Activated CD4-positive, alpha-beta T cell treated with anti-CD3 and anti-CD28 coated beads, Interleukin-2, amount 50 U/mL, for 24 hours (primary cell): ENCODE results near the gene MATN4.

Experiments used
- DNase-seq, 2 donors: peaks; one replicate each; pipeline ENCODE4 v3.0.0-alpha.2; 2020; ENCODE audit warnings: low read depth in 1 of 2, low spot score in 1 of 2

The MATN4 gene

DNA sequence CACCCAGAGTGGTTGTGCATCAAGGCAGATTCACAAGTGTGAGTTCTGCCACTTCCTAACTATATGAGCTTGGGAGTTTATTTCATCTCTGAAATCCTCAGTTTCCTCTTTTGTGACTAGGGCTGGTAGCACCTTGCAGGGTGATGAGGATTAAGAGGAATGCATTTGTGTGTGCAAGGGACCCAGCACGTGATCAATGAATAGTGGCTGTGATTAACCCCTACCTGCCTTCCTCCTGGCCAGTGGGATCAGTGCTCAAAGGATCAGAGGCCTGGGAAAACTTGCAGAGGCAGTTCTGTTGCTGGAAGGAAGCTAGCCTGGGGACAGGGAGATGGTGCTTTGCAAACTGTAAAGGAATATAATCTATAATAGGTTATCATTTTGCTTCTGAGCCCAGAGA, 32.9 kb upstream of the MATN4 start:
- DNase-seq = no peak

DNA sequence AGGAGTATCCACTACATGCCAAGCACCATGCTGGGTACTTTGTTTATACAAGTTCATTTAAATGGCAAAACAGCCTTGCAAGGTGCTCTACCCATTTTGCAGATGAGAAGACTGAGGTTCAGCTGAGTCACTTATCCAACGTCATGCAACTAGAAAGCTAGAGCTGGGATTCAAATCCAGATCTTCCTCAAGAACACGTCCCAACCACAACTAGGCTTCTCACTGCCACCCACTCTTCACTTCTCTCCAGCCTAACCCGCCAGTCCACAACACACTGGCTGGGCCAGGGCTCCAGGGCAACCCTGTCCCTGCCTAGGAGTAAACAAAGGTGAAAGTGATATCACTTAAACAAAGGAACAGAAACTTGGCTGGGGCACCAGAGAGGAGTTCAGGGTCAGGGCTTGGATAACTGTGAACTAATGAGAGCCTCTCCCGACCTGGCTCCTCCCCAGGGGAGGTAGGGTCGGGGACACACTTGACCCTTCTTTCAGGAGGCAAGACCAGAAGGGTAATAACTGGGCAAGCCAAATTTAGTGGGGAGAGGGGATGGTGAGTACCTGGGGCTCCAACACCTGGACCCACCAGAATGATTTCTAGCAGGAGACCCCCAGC, 32.2 kb upstream of the MATN4 start:
- no peak for DNase-seq

DNA sequence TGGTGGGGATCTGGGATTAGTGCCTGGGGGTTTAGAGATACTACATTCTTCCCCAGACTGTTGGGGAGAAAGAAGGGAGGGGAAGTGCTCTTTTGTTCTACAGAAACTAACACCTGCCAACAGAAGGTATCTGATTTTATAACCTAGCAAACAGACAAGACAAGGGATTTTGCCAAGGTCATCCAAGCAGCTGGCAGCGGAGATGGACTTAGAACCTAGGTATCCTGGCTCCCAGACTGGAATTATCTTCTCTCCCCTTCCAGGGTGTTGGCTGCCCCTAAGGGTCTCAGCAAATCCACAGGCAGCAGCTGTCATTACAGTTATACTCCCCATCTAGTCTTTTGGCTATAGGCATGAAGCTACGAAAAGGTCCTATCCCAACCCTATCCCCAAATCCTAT, 31.7 kb upstream of the MATN4 start:
- DNase-seq = no peak

GRCh38 chr20:45339084-45339483, 31.0 kb upstream of the MATN4 start:
- DNase-seq = no peak

DNA sequence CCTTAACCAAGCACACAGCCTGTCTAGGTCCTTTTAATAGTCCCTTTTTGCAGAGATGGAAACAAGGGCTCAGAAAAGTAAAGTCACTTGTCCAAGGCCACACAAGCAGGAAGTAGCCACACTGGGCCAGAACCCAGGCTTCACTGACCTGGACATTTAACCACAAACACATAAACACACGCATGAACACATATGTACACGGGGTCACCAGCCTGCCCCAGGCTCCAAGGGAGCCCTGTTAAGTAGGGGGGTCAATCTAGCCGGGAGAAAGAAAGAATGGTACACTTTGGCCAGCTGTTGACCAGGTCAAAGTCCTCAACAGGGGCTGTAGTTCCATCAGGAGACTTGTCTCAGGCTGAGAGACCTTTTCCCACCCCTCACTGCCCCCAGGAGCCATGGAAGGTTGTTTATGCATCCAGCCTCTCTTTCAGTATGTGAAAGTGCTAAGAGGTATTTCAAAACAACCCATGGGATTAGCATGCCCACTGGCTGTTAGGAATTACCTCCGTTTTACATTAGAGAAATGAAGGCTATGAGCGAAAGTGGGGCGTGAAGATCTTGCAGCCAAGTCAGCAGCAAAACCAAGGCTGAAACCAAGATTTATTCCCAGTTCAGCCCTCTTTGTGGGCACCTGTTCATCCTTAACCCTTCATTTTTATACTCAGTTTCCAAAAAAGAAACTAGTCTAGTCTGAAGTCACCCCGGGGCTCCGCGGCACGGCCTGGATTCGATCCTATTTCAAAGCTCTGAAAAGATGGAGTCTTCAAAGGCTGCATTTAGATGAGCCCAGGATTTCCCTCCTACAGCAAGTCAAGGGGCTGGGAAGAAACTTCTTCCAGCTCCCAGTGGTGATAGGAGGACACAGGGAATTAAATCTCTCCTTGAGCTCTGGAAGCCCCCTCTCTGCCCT, 30.3 kb upstream of the MATN4 start:
- DNase-seq = no peak

DNA sequence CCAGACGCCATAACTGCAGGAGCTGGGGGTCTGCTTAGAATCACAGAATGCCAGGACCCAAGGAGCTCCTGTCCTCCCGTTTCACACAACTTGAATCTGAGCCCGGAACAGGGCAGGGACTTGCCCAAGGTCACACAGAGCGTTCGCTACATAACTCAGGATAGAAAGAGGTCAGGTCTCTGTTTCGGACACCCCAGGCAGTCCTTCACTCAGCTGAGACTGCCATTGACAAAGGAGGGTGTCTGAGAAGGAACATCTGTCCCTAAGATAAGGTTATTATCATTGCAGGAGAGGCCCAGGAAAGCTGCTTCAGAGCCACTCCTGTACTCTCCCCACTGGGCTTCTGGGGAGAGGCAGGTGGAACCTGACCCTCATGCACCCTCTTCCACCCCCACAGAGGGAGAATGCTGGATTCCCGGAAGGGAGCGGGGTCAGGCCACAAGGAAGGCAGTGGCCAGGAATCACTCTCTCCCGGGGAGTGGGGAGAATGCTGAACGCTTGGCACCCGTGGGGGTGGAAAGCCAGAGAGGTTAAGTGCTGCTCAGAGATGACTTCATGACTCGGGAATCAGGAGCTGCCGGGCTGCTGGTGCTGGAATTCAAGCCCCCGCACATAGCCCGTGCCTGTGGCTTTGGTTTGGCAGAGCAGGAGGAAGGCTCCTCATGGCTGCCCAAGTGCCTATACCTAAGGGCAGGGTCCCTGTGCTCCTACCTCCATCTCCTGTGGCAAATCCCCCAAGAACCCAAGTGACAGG, 29.4 kb upstream of the MATN4 start:
- no peak for DNase-seq

DNA sequence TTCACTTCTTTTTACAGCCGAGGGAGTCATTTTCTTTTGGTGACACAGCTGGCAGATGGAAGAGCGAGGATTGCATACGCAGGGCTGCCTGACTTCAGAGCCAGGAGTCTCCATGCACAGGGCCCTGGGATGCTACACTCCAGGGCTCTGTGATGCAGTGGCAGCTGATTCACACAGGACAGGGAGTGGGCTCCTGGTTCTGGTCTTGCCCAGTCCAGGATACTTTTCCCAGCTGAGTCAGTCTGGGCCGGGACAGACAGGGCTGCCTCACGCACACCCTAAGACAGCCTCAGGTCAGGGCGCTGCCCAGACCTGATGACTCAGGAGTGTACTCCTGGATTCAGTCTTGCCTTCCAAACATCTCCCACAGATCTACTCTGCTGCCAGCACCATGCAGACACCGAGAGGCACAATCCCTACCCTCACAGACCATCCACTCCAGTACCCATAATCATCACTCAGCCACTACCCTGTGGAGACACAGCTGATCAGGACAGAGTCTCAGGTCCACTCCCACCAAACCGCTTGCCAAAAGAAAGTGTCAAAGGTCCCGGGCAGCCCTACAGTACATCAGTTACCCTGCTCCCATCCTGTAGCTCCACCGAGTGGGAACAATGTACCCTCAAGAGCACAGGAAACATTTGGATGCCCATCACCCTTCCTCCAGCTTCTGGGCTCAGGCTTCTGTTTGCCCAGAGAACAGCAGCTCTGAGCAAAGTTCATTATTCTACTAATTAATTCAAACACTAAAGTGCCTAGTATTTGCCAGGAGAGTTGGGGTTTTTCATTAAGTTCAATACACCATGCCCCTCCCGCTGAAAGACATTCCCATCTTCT, 28.6 kb upstream of the MATN4 start:
- DNase-seq = no peak

DNA sequence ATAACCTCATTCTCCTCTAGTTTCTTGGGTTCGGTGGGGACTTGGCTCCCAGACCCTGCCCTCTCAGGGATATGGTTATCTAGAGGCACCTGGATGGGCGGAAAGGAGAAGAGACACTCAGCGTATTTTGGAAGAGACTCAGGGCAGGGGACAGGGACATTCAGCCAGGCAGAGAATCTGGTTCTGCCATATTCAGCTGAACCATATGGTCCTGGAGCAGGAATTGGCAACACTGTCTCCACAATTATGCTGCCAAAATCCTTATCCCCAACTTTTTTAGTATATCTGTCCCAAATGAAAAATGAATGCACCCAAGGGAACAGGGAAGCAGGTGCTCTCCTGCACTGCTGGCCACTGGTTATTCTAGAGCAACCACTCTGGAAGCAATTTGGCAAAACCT, 22.4 kb upstream of the MATN4 start:
- no peak for DNase-seq

DNA sequence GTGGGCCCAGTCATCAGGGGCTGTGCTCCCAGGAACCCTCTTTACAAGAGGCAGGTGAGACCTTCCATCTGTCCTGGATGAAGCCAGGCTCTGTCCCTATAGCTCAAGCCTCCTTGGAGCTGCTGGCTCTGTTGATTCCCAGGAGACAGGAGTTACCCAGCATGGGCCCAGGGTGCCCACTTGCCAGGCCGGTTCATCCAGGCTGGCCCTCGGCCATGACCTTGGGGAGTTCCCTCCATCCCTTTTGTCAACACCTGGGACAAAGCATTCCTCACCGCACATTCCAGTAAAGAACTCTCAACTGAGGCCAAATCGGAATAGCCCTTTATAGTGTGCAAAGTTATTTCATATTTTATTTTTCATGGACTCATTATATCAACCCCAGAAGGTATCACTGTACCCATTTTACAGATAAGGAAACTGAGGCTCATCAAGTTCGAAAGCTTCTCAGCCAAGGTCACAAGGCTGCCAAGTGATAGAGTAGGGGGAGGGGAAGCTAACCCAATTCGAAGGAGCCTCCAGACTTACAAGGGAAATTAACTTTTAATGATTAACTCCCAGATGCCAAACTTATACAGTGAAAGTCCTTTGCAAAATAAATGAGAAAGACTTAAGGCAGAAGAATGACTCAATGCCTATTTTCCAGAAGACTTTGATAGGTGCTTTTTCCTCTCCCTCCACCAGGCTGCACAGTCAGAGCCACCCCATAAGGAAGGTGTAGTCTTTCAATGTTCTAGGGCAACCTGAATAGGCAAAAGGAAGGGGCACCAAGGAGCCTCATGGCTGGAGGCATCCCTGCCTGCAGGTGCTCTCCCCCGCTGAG, 21.6 kb upstream of the MATN4 start:
- DNase-seq = no peak

- DNase-seq = no peak
Measured at GRCh38 chr20:45328451-45328850, 20.4 kb upstream of the MATN4 start.

GRCh38 chr20:45325371-45325770, 17.3 kb upstream of the MATN4 start:
- no peak for DNase-seq

DNA sequence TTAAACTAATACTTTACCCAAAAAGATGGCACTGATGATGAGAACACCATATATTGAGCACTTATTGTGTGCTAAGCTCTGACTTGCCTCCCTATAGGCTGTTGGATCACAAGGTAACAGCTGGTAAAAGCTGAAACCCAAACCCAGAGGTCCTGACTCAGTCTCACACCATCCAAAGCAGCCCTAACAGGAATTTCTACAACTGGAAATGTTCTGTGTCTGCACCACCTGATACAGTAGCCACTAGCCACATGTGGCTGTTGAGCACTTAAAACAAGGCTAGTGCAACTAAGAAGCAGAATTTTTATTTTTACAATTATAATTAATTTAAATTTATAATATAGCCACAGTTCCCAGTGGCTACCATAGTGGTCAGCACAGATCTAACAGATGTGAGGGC, 15.6 kb upstream of the MATN4 start:
- no peak for DNase-seq

GRCh38 chr20:45322952-45323383, 14.9 kb upstream of the MATN4 start:
- no peak for DNase-seq

DNA sequence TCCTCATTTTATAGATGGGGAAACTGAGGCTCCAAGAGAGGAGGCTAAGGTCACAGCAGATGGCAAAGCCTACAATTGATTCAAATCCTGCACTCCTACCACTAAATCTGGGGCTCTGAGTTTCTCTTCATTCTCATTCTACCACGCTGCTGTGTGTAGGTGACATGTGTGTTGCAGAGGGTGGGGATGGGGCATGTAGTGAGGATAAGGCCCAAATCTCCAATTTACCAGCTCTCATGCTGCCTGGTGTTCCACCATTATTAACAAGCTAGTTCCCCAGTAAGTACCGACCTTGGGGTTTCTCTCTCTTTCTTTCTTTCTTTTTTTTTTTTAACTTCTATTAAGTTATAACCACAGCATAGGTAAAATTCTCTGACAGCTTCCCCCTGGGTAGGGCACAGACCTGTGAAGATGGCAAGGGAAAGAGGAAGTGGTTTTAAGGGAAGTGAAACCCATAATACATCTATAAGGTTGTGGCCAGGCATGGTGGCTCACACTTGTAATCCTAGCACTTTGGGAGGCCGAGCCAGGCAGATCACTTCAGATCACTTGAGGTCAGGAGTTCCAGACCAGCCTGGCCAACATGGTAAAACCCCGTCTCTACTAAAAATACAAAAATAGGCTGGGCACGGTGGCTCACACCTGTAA, 13.0 kb upstream of the MATN4 start:
- no peak for DNase-seq

- no peak for DNase-seq
Measured at GRCh38 chr20:45318948-45319347, 10.8 kb upstream of the MATN4 start.

- no peak for DNase-seq
Measured at GRCh38 chr20:45318386-45318939, 10.4 kb upstream of the MATN4 start.

- DNase-seq = no peak
Measured at GRCh38 chr20:45317826-45318225, 9.7 kb upstream of the MATN4 start.

DNA sequence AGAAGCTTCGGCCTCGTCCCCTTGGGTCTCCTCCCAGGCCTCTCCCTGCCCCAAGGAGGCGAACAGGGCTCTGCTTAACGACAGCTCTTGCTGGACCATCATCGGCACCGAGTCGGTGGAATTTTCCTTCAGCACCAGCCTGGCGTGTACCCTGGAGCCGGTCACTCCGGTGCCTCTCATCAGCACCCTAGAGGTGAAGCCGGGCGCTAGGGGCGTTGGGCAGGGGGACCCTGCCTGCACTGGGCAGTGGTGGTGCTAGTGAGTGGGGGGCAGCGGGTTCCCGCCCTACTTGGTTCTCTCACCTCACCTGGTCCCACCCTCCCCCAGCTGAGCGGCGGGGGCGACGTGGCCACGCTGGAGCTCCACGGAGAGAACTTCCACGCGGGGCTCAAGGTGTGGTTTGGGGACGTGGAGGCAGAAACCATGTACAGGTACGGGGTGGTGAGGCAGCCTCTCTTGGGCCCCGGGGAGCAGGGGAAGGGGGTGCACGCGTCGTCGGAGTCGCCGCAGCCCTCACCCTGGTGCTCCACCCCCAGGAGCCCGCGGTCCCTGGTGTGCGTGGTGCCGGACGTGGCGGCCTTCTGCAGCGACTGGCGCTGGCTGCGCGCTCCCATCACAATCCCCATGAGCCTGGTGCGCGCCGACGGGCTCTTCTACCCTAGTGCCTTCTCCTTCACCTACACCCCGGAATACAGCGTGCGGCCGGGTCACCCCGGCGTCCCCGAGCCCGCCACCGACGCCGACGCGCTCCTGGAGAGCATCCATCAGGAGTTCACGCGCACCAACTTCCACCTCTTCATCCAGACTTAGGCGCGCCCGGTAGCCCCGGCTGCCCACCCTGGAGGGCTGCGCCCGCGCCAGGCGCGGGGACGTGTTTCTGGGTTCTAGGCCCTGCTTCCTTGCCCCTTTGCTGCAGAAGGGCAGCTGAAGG, 8.3 kb upstream of the MATN4 start:
- DNase-seq = no peak
